Testis (tissue), 2 donors: ENCODE measurements around the gene RNF168.

Experiments
- POLR2A ChIP-seq: fragments of 450-650 bp; IDR thresholded peaks from one replicate; pipeline ENCODE4 v1.6.1; 2017; ENCODE audit warnings: antibody characterized with exemption, mild to moderate bottlenecking, moderate library complexity
- TF ChIP-seq, protein P1 (sequence below), 3 experiments: fragments of 450-650 bp in 2 of 3; fragments of 200-600 bp in 1 of 3; sonication (generic) in 1 of 3; IDR thresholded peaks; one replicate each; pipeline ENCODE4 v1.5.1; 2016 to 2019; ENCODE audit warnings: antibody characterized with exemption in 3 of 3, mild to moderate bottlenecking in 2 of 3, moderate library complexity in 1 of 3

DNA sequence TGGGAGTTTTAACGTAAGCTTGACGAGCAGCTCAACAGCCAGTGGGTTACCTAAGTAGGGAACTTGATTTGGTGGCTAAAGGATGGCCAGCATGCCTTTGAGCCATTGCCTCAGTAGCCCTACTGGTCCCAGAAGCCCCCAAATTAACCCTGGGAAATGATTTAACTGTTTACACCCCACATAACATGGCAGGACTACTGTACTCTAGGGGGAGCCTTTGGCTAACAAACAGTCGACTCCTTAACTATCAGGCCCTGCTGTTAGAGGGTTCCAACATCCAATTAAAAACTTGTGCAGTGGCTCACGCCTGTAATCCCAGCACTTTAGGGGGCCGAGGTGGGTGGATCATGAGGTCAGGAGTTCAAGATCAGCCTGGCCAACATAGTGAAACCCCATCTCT lies 21.0 kb upstream of the RNF168 start:
- TF ChIP-seq, protein P1, sequence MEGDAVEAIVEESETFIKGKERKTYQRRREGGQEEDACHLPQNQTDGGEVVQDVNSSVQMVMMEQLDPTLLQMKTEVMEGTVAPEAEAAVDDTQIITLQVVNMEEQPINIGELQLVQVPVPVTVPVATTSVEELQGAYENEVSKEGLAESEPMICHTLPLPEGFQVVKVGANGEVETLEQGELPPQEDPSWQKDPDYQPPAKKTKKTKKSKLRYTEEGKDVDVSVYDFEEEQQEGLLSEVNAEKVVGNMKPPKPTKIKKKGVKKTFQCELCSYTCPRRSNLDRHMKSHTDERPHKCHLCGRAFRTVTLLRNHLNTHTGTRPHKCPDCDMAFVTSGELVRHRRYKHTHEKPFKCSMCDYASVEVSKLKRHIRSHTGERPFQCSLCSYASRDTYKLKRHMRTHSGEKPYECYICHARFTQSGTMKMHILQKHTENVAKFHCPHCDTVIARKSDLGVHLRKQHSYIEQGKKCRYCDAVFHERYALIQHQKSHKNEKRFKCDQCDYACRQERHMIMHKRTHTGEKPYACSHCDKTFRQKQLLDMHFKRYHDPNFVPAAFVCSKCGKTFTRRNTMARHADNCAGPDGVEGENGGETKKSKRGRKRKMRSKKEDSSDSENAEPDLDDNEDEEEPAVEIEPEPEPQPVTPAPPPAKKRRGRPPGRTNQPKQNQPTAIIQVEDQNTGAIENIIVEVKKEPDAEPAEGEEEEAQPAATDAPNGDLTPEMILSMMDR (IDR thresholded peaks at IDR 0.05): no peak
- TF ChIP-seq POLR2A: no peak
